Tibial nerve (tissue), 4 donors: Measurements from ENCODE around the gene PADI1.

Experiments
- CTCF ChIP-seq, 5 experiments: fragments of 200-600 bp in 3 of 5; fragments of 450-650 bp in 2 of 5; sonication (generic) in 3 of 5; IDR thresholded peaks; one replicate each; pipeline ENCODE4 v1.5.1; 2016 to 2019; ENCODE audit warnings: antibody characterized with exemption in 5 of 5, mild to moderate bottlenecking in 3 of 5, moderate library complexity in 2 of 5
- EP300 ChIP-seq, 2 donors: sonication (generic); formaldehyde crosslinking; IDR thresholded peaks; one replicate each; pipeline ENCODE4 v1.6.1; 2017; ENCODE audit warnings: antibody characterized with exemption in 2 of 2, mild to moderate bottlenecking in 1 of 2
- POLR2A ChIP-seq, 2 donors: fragments of 450-650 bp; IDR thresholded peaks; one replicate each; pipeline ENCODE4 v1.6.1; 2017; ENCODE audit warnings: antibody characterized with exemption in 2 of 2, mild to moderate bottlenecking in 2 of 2, moderate library complexity in 2 of 2

GRCh38 chr1:17265950-17266349, 61.0 kb downstream of the PADI1 start:
- TF ChIP-seq CTCF (IDR thresholded peaks at IDR 0.05) (no peak), EP300 (IDR thresholded peaks at IDR 0.05) (no peak), POLR2A (IDR thresholded peaks at IDR 0.05) (no peak)
